ENCODE measurements around the gene HAUS5.

GRCh38 chr19:35571406-35571965 lies 41.0 kb upstream of the HAUS5 start:
- TF ChIP-seq CTCF (IDR thresholded peaks at IDR 0.05; ENCODE audit: poor library complexity, severe bottlenecking) (no peak), TAF1 (IDR thresholded peaks at IDR 0.05; ENCODE audit: low read depth) (no peak), RAD21 (conservative IDR thresholded peaks at IDR 0.05) (no peak), POLR2AphosphoS5 (IDR thresholded peaks at IDR 0.05) (no peak)
